Measurements from ENCODE around the gene CLEC1A. TPM values are rescaled to one million over a fixed set of nuclear protein-coding genes. Genes with fewer than 3 reads are reported as not detected.

CLEC1A gene
- total RNA-seq, 1 donor from 2014 or later: not detected

DNA sequence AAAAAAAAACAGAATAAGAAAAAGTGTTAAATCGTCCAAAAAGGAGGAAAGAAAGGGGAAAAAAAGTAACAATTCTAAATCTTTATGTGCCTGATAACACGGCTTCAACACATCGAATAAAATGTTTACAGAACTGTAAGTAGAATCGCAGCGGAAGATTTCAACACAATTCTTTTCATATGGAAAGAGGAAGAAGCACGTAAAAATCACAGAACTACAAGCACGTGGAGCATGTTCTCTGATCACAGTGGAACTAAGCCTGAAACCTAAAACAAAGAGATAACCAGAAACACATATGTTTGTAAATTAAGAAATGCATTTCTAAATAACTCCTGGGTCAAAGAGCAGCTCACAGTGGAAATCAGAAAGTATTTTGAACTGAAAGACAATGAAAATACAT is 22.5 kb upstream of the CLEC1A start:
- Mint-ChIP-seq H3K36me3 (ENCODE audit: low read depth) (no peaks in the 10 kb centered on the region), H3K9me3 (no peaks in the 10 kb centered on the region), H3K4me3 (no peak overlapping the region), H3K27ac (no peak overlapping the region), H3K27me3 (ENCODE audit: insufficient read depth) (peaks cover 19% of the 10 kb centered on the region), H3K4me1 (ENCODE audit: low read depth) (no peaks in the 10 kb centered on the region)
- DNase-seq (ENCODE audit: low spot score): no peak
- intact Hi-C loops (cut with micrococcal nuclease): no loop called here

DNA sequence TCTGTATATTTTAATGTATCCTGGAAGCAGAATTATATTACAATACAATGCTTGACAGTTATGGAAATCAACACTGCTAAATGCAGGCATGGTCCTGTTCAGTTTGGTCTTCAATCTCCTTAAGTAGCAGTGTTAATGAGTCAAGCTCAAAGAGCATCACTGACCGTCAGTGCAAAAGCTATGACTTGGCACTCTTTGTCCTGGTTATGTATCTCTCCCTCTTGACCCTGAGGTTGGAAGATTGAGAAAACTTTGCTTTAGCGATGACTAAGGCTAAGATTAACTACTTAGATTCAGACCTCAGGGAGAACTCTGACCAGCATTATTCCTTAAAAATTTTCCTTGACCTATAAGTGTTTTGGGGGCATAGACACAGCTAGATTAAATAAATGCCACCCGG is 20.3 kb upstream of the CLEC1A start:
- H3K27ac Mint-ChIP-seq: no peak overlapping the region
- no peaks in the 10 kb centered on the region for H3K9me3 Mint-ChIP-seq
- no peaks in the 10 kb centered on the region for H3K36me3 Mint-ChIP-seq (ENCODE audit: low read depth)
- intact Hi-C loops (cut with micrococcal nuclease): no loop called here
- H3K27me3 Mint-ChIP-seq (ENCODE audit: insufficient read depth): peaks cover 12% of the 10 kb centered on the region
- no peaks in the 10 kb centered on the region for H3K4me1 Mint-ChIP-seq (ENCODE audit: low read depth)
- H3K4me3 Mint-ChIP-seq: no peak overlapping the region
- DNase-seq (ENCODE audit: low spot score): no peak

DNA sequence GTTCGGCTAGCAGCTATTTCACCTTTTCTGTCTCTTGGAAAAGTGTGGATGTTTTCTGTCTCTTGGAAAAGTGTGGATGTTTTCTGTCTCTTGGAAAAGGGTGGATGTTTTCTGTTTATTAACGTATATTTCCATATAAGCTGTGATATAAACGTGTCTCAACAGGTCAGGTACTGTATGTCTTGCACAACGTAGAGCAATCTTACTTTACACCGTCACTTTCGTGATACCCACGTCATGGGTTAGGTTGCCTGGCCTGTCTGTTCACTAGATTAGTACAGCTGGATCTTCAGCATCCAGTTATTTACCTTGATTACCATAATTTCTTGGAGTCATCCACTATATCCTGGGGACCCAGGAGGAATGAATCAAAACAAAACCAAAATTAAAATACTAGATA is 17.1 kb upstream of the CLEC1A start:
- no peak overlapping the region for H3K27ac Mint-ChIP-seq
- DNase-seq (ENCODE audit: low spot score): no peak
- H3K4me1 Mint-ChIP-seq (ENCODE audit: low read depth): no peaks in the 10 kb centered on the region
- peaks cover 13% of the 10 kb centered on the region for H3K27me3 Mint-ChIP-seq (ENCODE audit: insufficient read depth)
- no peaks in the 10 kb centered on the region for H3K36me3 Mint-ChIP-seq (ENCODE audit: low read depth)
- no peaks in the 10 kb centered on the region for H3K9me3 Mint-ChIP-seq
- no peak overlapping the region for H3K4me3 Mint-ChIP-seq
- intact Hi-C loops (cut with micrococcal nuclease): no loop called here

DNA sequence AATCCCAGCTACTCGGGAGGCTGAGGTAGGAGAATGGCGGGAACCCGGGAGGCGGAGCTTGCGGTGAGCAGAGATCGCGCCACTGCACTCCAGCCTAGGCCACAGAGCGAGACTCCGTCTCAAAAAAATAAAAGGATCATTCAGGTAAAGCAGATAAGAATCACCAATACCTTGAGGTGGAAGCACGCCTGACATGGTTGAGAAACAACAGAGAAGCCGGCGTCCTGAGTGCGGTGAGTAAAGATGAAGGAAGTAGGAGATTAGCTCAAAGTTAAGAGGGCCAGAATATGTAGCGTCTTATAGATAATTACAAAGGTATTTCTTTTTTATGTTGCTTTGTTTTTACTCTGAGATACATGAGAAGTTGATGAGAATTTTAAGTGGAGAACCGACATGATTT is 16.5 kb upstream of the CLEC1A start:
- intact Hi-C loops (cut with micrococcal nuclease): no loop called here
- peaks cover 13% of the 10 kb centered on the region for H3K27me3 Mint-ChIP-seq (ENCODE audit: insufficient read depth)

DNA sequence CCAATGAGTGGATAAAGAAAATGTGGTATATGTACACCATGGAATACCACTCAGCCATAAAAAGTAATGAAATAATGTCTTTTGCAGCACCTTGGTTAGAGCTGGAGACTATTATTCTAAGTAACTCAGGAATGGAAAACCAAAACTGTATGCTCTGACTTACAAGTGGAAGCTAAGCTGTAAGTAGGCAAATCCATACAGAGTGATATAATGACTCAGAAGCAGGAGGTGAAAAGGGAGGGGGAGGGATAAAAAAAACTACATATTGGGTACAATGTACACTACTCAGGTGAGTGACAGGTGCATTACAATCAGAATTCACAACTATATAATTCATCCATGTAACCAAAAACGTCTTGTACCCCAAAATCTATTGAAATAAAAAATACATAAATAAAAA is 15.1 kb upstream of the CLEC1A start:
- DNase-seq (ENCODE audit: low spot score): no peak
- H3K27ac Mint-ChIP-seq: no peak overlapping the region
- intact Hi-C loops (cut with micrococcal nuclease): no loop called here
- H3K4me1 Mint-ChIP-seq (ENCODE audit: low read depth): no peaks in the 10 kb centered on the region
- H3K9me3 Mint-ChIP-seq: no peaks in the 10 kb centered on the region
- no peaks in the 10 kb centered on the region for H3K36me3 Mint-ChIP-seq (ENCODE audit: low read depth)
- H3K27me3 Mint-ChIP-seq (ENCODE audit: insufficient read depth): peaks cover 5% of the 10 kb centered on the region
- H3K4me3 Mint-ChIP-seq: no peak overlapping the region

More for the DNA sequence above, 16.5 kb upstream of the CLEC1A start:
- Mint-ChIP-seq H3K4me1 (ENCODE audit: low read depth) (no peaks in the 10 kb centered on the region), H3K9me3 (no peaks in the 10 kb centered on the region), H3K27ac (no peak overlapping the region), H3K36me3 (ENCODE audit: low read depth) (no peaks in the 10 kb centered on the region), H3K4me3 (no peak overlapping the region)
- DNase-seq (ENCODE audit: low spot score): no peak

DNA sequence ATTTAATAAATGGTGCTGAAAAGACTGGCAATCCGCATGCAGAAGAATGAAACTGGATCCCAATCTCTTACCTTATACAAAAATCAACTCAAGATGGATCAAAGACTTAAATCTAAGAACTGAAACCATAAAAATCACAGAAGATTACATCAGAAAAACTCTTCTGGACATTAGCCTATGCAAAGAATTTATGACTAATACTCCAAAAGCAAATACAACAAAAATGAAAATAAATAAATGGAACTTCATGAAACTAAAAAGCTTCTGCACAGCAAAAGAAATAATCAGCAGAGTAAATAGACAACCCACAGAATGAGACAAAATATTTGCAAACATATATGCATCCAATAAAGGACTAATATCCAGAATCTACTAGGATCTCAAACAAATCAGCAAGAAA is 14.3 kb upstream of the CLEC1A start:
- H3K27me3 Mint-ChIP-seq (ENCODE audit: insufficient read depth): peaks cover 7% of the 10 kb centered on the region
- no peaks in the 10 kb centered on the region for H3K9me3 Mint-ChIP-seq
- H3K36me3 Mint-ChIP-seq (ENCODE audit: low read depth): no peaks in the 10 kb centered on the region
- no peak overlapping the region for H3K4me3 Mint-ChIP-seq
- DNase-seq (ENCODE audit: low spot score): no peak
- H3K27ac Mint-ChIP-seq: no peak overlapping the region
- no peaks in the 10 kb centered on the region for H3K4me1 Mint-ChIP-seq (ENCODE audit: low read depth)
- intact Hi-C loops (cut with micrococcal nuclease): no loop called here

DNA sequence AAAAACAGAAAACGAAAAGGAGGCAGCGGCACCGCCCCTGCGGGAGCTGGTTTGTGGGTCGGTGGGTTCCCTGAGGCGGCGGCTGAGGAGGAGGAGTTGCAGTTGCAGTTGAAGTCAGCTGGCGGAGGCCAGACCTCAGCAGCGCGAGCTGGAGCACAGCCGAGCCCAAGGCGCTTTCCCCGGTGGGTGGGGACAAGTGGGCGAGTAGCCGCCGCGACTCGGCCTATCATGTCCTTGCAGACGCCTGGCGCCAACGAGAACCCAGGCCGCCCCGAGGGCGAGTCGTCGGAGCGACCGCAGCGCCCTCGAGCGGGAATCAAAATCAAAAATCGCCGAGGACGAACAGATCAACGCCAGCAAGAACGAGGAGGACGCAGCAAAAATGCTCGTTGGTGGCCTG is 12.7 kb upstream of the CLEC1A start:
- Mint-ChIP-seq H3K4me1 (ENCODE audit: low read depth) (no peaks in the 10 kb centered on the region), H3K4me3 (no peak overlapping the region), H3K9me3 (no peaks in the 10 kb centered on the region), H3K27ac (no peak overlapping the region), H3K36me3 (ENCODE audit: low read depth) (no peaks in the 10 kb centered on the region), H3K27me3 (ENCODE audit: insufficient read depth) (peaks cover 18% of the 10 kb centered on the region)
- no peak for DNase-seq (ENCODE audit: low spot score)
- intact Hi-C loops (cut with micrococcal nuclease): no loop called here

DNA sequence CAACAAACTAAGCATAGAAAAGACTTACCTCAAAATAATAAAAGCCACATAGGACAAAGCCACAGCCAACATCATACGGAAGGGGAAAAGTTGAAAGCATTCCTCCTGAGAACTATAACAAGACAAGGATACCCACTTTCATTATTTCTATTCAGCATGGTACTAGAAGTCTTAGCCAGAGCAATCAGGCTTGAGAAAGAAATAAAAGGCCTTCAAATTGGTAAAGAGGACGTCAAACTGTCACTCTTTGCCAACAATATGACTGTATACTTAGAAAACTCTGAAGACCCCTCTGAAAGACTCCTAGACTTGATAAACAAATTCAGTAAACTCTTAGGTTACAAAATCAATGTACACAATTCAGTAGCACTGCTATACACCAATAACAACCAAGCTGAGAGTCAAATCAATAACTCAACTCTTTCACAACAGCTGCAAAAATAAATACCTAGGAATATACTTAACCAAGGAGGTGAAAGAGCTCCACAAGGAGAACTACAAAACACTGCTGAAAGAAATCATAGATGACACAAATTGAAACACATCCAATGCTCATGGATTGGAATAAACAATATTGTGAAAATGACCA is 11.6 kb upstream of the CLEC1A start:
- intact Hi-C loops (cut with micrococcal nuclease): no loop called here
- Mint-ChIP-seq H3K4me1 (ENCODE audit: low read depth) (no peaks in the 10 kb centered on the region), H3K4me3 (no peak overlapping the region), H3K27me3 (ENCODE audit: insufficient read depth) (peaks cover 26% of the 10 kb centered on the region), H3K27ac (no peak overlapping the region), H3K9me3 (no peaks in the 10 kb centered on the region), H3K36me3 (ENCODE audit: low read depth) (no peaks in the 10 kb centered on the region)
- DNase-seq (ENCODE audit: low spot score): no peak

DNA sequence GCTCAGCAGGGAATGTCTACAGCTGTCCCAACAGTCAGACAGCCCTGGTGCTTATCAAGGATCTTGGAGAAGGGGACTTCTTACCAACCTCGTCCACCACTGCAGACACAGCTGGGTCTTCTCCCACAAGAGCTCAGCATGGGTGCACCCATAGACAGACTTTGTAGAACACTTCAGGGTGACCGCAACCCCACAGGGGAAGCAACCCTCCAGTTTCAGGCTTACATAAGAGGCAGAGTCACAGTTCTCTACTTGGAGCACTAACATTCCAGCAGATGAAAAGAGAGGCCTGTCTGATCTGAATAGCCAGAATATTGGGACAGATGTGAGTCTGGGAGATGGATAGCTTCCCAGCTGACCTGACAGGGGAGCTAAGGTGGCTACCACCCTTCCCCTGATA is 3.5 kb upstream of the CLEC1A start:
- Mint-ChIP-seq H3K27ac (no peak overlapping the region), H3K4me1 (ENCODE audit: low read depth) (no peaks in the 10 kb centered on the region), H3K36me3 (ENCODE audit: low read depth) (no peaks in the 10 kb centered on the region), H3K4me3 (no peak overlapping the region), H3K27me3 (ENCODE audit: insufficient read depth) (peaks cover 24% of the 10 kb centered on the region), H3K9me3 (no peaks in the 10 kb centered on the region)
- no peak for DNase-seq (ENCODE audit: low spot score)
- intact Hi-C loops (cut with micrococcal nuclease): no loop called here

- H3K4me3 Mint-ChIP-seq: no peak overlapping the region
- H3K4me1 Mint-ChIP-seq (ENCODE audit: low read depth): no peaks in the 10 kb centered on the region
- peaks cover 20% of the 10 kb centered on the region for H3K27me3 Mint-ChIP-seq (ENCODE audit: insufficient read depth)
Observed at GRCh38 chr12:10101648-10102220, 2.9 kb upstream of the CLEC1A start.

DNA sequence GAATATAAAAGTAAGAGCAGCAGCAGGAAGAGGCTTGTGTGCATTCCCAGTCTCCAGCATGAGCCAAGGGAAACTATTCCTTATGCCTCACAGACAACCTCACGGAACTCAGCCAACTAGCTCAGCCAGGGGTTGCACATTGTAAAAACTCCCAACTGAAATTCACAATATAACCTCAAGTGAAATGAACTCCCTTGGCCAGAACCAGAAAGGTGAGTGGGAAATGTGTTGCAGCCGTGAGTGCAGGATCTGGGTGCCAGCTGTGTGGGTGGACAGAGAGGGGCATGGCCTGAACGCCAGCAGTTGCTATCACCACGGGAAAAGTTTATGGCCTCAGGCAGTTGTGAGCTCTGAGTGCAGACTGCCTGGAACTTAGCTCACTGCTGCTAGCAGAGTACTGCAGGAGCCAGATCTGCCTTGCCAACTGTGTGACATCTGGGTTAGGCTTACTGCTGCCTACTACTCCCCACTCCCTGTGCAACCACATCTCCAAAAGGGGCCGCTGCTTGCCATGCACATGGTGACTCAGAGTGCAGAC is 2.3 kb upstream of the CLEC1A start:
- intact Hi-C loops (cut with micrococcal nuclease): no loop called here
- Mint-ChIP-seq H3K4me1 (ENCODE audit: low read depth) (no peaks in the 10 kb centered on the region), H3K9me3 (no peaks in the 10 kb centered on the region)

More at GRCh38 chr12:10101648-10102220, 2.9 kb upstream of the CLEC1A start:
- Mint-ChIP-seq H3K9me3 (no peaks in the 10 kb centered on the region), H3K36me3 (ENCODE audit: low read depth) (no peaks in the 10 kb centered on the region), H3K27ac (no peak overlapping the region)
- intact Hi-C loops (cut with micrococcal nuclease): no loop called here
- no peak for DNase-seq (ENCODE audit: low spot score)

DNA sequence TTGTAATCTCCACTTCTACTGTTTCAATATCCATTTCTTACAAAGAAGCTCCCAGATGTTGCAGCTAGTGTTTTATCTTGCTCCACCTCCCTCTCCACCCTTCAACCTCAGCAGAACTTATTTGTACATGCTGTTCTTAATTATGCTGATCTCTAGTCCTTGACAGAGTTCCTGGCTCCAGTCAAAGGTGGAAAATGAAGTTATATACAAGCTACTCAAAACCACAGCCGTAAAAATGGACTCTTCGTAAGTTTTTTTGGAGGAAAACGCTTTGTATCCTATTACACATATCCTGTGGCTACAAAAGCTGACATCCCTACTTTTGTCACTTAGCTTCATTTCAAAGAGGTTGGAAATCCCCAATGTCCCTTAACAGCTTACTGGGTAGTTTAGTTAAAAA is 1.3 kb downstream of the CLEC1A start:
- intact Hi-C loops (cut with micrococcal nuclease): no loop called here
- Mint-ChIP-seq H3K4me1 (ENCODE audit: low read depth) (no peaks in the 10 kb centered on the region), H3K36me3 (ENCODE audit: low read depth) (no peaks in the 10 kb centered on the region), H3K4me3 (no peak overlapping the region), H3K9me3 (no peaks in the 10 kb centered on the region), H3K27ac (no peak overlapping the region), H3K27me3 (ENCODE audit: insufficient read depth) (peaks cover 10% of the 10 kb centered on the region)
- DNase-seq (ENCODE audit: low spot score): no peak

More for the DNA sequence above, 2.3 kb upstream of the CLEC1A start:
- no peak overlapping the region for H3K27ac Mint-ChIP-seq
- peaks cover 16% of the 10 kb centered on the region for H3K27me3 Mint-ChIP-seq (ENCODE audit: insufficient read depth)
- H3K36me3 Mint-ChIP-seq (ENCODE audit: low read depth): no peaks in the 10 kb centered on the region
- no peak overlapping the region for H3K4me3 Mint-ChIP-seq
- no peak for DNase-seq (ENCODE audit: low spot score)

GRCh38 chr12:10095971-10096370 is 2.8 kb downstream of the CLEC1A start:
- no peak for DNase-seq (ENCODE audit: low spot score)
- no peak overlapping the region for H3K27ac Mint-ChIP-seq
- no peak overlapping the region for H3K4me3 Mint-ChIP-seq
- no peaks in the 10 kb centered on the region for H3K9me3 Mint-ChIP-seq
- intact Hi-C loops (cut with micrococcal nuclease): no loop called here
- H3K4me1 Mint-ChIP-seq (ENCODE audit: low read depth): no peaks in the 10 kb centered on the region
- peaks cover 10% of the 10 kb centered on the region for H3K27me3 Mint-ChIP-seq (ENCODE audit: insufficient read depth)
- H3K36me3 Mint-ChIP-seq (ENCODE audit: low read depth): no peaks in the 10 kb centered on the region

All from activated T-helper 1 cell treated with anti-CD3 and anti-CD28 coated beads, Interleukin-12 subunit alpha, Interleukin-12 subunit beta, Interleukin-2, Interleukin-4 antibody, amounts not matched to agents 30 ng/mL and 10 ng/mL and 1 ng/mL, durations not matched to agents 14 hours and 24 hours and 36 hours (primary cell).